ENCODE measurements around the gene FBXW11. TPM values are rescaled to one million over a fixed set of nuclear protein-coding genes. Genes with fewer than 3 reads are reported as not detected.

The FBXW11 gene
- total RNA-seq, 2 donors from 2014 or later: 25.9 to 35.5 TPM

- Histone ChIP-seq H3K36me3 (no peaks in the 10 kb centered on the region), H3K4me3 (no peak overlapping the region), H3K9ac (ENCODE audit: low read depth in 2 of 2, low read length in 2 of 2) (no peak overlapping the region), H3K4me1 (peaks cover 25% of the 10 kb centered on the region), H3K27me3 (no peaks in the 10 kb centered on the region), H3K9me3 (no peaks in the 10 kb centered on the region), H3K27ac (no peak overlapping the region)
- intact Hi-C loops (cut with DNase I): no loop called here
- TF ChIP-seq CTCF (IDR thresholded peaks at IDR 0.05): no peak
- no peak for DNase-seq
These were observed 3.5 kb downstream of the FBXW11 start for GRCh38 chr5:172002840-172003512.

GRCh38 chr5:172002310-172002709 is 4.1 kb downstream of the FBXW11 start:
- Histone ChIP-seq H3K9me3 (no peaks in the 10 kb centered on the region), H3K4me1 (peaks cover 20% of the 10 kb centered on the region), H3K36me3 (no peaks in the 10 kb centered on the region), H3K4me3 (no peak overlapping the region), H3K27ac (no peak overlapping the region), H3K27me3 (no peaks in the 10 kb centered on the region), H3K9ac (ENCODE audit: low read depth in 2 of 2, low read length in 2 of 2) (no peak overlapping the region)
- no peak for DNase-seq
- intact Hi-C loops (cut with DNase I): no loop called here
- no peak for TF ChIP-seq CTCF (IDR thresholded peaks at IDR 0.05)

DNA sequence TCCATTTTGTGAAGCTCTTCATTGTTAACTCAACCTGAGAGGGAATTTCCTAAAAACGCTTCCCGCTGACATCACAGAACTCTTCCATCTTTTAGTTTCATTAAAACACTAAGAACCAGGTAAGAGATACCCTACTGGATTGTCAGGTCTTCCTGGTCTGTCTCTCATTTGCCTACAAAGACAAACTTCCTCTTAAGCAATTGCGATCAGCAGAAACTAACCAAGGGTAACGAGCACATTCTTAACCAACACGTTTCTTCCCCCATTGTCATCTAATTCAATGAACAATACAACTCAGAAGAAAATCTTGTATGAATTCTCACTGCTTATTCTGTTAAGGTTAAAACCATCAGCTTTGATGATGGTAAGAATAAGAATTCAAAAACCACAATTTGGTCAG is 6.6 kb downstream of the FBXW11 start:
- H3K27me3 ChIP-seq: no peaks in the 10 kb centered on the region
- no peak for TF ChIP-seq CTCF (IDR thresholded peaks at IDR 0.05)
- H3K36me3 ChIP-seq: no peaks in the 10 kb centered on the region
- peaks cover 20% of the 10 kb centered on the region for H3K4me1 ChIP-seq
- DNase-seq: no peak
- H3K9me3 ChIP-seq: no peaks in the 10 kb centered on the region
- H3K4me3 ChIP-seq: no peak overlapping the region
- intact Hi-C loops (cut with DNase I): no loop called here
- no peak overlapping the region for H3K27ac ChIP-seq
- no peak overlapping the region for H3K9ac ChIP-seq (ENCODE audit: low read depth in 2 of 2, low read length in 2 of 2)

DNA sequence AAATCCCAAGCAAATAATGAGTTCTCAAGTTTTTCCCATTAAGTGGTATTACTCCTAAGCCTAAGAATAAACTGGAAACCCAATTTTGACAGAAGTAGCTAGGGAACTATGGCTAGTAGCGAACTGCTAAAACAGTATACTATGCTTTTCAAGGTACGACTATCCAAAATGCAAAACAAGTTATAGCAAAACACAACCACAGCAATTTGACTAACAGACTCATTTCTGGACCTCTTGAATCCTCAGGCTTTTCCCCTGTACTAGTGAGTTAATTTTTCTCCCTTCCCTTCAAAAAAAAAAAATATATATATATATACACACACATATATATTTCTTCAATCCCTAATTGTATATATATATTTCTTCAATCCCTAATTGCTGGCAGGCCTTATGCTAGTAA is 7.3 kb downstream of the FBXW11 start:
- Histone ChIP-seq H3K4me1 (peaks cover 18% of the 10 kb centered on the region), H3K27me3 (no peaks in the 10 kb centered on the region), H3K4me3 (no peak overlapping the region), H3K9me3 (no peaks in the 10 kb centered on the region), H3K27ac (no peak overlapping the region), H3K9ac (ENCODE audit: low read depth in 2 of 2, low read length in 2 of 2) (no peak overlapping the region), H3K36me3 (no peaks in the 10 kb centered on the region)
- intact Hi-C loops (cut with DNase I): no loop called here
- TF ChIP-seq CTCF (IDR thresholded peaks at IDR 0.05): no peak
- DNase-seq: no peak

DNA sequence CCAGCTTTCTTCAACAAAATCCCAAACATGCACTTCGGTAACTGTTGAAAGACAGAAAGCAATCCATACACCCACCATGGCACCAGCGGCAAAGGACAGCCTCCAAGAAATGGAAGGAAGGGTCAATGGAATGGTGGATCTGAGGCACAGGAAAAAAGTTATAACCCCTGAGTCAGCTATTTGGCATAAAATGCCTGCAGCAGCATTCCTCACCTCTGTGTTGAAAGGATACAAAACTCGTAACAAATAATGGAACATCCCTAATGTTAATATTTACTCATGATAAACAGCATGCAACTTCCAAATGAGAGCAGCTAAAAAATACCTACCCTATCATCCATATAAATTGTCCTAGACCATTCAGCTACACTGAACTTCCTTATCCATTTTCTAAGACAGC is 9.4 kb downstream of the FBXW11 start:
- DNase-seq: no peak
- intact Hi-C loops (cut with DNase I): no loop called here
- Histone ChIP-seq H3K27ac (no peak overlapping the region), H3K4me3 (no peak overlapping the region), H3K36me3 (no peaks in the 10 kb centered on the region), H3K27me3 (no peaks in the 10 kb centered on the region), H3K9ac (ENCODE audit: low read depth in 2 of 2, low read length in 2 of 2) (no peak overlapping the region), H3K4me1 (peaks cover 5% of the 10 kb centered on the region), H3K9me3 (no peaks in the 10 kb centered on the region)
- no peak for TF ChIP-seq CTCF (IDR thresholded peaks at IDR 0.05)

All from colonic mucosa (tissue), 4 donors.